GM23338 (cell line): ENCODE results near the gene PCDHB10. TPM values are rescaled to one million over a fixed set of nuclear protein-coding genes. Genes with fewer than 3 reads are reported as not detected.
"Not testable (repeated sequence)": the region's sequence is repeated elsewhere in the genome, so short reads cannot be mapped to it uniquely, and the experiment has no call there.

Experiments
- ATAC-seq: fragments of 200-7000 bp; cut with Tn5 transposase; 3 replicates; pipeline ENCODE4 v1.9.1; 2020
- DNase-seq: peaks from one replicate; pipeline ENCODE4 v3.0.0-alpha.2; 2015; ENCODE audit warnings: low spot score
- H2AFZ ChIP-seq: fragments of 200-600 bp; sonication (generic); 2 replicates; pipeline ENCODE4 v1.8.0; 2016; ENCODE audit warnings: antibody characterized with exemption, mild to moderate bottlenecking, moderate library complexity
- H3F3A ChIP-seq: fragments of 200-600 bp; sonication (generic); replicated peaks from 2 replicates; pipeline ENCODE4 v1.8.0; 2017; ENCODE audit warnings: antibody characterized with exemption, mixed run types, low read depth
- H3K27ac ChIP-seq: fragments of 200-600 bp; sonication (generic); 2 replicates; pipeline ENCODE4 v1.6.1; 2016; ENCODE audit warnings: low read depth
- H3K27me3 ChIP-seq: fragments of 200-600 bp; sonication (generic); 2 replicates; pipeline ENCODE4 v1.8.0; 2016; ENCODE audit warnings: mild to moderate bottlenecking, mixed run types, moderate library complexity; ENCODE audit not compliant: insufficient read depth
- H3K36me3 ChIP-seq: fragments of 200-600 bp; sonication (generic); 2 replicates; pipeline ENCODE4 v1.8.0; 2016; ENCODE audit warnings: mild to moderate bottlenecking; ENCODE audit not compliant: insufficient read depth
- H3K4me1 ChIP-seq: fragments of 200-600 bp; sonication (generic); 2 replicates; pipeline ENCODE4 v1.8.0; 2016; ENCODE audit warnings: mild to moderate bottlenecking, moderate library complexity; ENCODE audit not compliant: insufficient read depth
- H3K4me2 ChIP-seq: fragments of 200-600 bp; sonication (generic); 2 replicates; pipeline ENCODE4 v1.7.1; 2017; ENCODE audit warnings: mixed run types
- H3K4me3 ChIP-seq: fragments of 200-600 bp; sonication (generic); 2 replicates; pipeline ENCODE4 v1.6.1; 2016; ENCODE audit warnings: mixed run types
- H3K79me2 ChIP-seq: fragments of 200-600 bp; sonication (generic); replicated peaks from 2 replicates; pipeline ENCODE4 v1.8.0; 2017; ENCODE audit warnings: mild to moderate bottlenecking; ENCODE audit not compliant: insufficient read depth
- H3K9me2 ChIP-seq: fragments of 200-600 bp; sonication (generic); 2 replicates; pipeline ENCODE4 v1.8.0; 2017; ENCODE audit not compliant: insufficient read depth
- H4K20me1 ChIP-seq: fragments of 200-600 bp; sonication (generic); replicated peaks from 2 replicates; pipeline ENCODE4 v1.8.0; 2017; ENCODE audit warnings: mild to moderate bottlenecking; ENCODE audit not compliant: insufficient read depth
- H3K27ac Mint-ChIP-seq: 2 replicates; pipeline ENCODE4 v1.8.0; 2020; ENCODE audit warnings: inconsistent platforms, mild to moderate bottlenecking, moderate library complexity, mixed read lengths
- H3K27me3 Mint-ChIP-seq: 3 replicates; pipeline ENCODE4 v1.8.0; 2022; ENCODE audit warnings: low read depth, mild to moderate bottlenecking, moderate library complexity, mixed read lengths, inconsistent platforms; ENCODE audit not compliant: insufficient read depth, poor library complexity
- H3K36me3 Mint-ChIP-seq: 3 replicates; pipeline ENCODE4 v1.8.0; 2021; ENCODE audit warnings: low read depth, mild to moderate bottlenecking, inconsistent platforms, moderate library complexity, mixed read lengths
- H3K4me1 Mint-ChIP-seq: 3 replicates; pipeline ENCODE4 v1.8.0; 2020; ENCODE audit warnings: mild to moderate bottlenecking, inconsistent platforms, mixed read lengths
- H3K4me3 Mint-ChIP-seq: 3 replicates; pipeline ENCODE4 v1.8.0; 2021; ENCODE audit warnings: moderate library complexity, mild to moderate bottlenecking, inconsistent platforms, mixed read lengths
- H3K9me3 Mint-ChIP-seq: 3 replicates; pipeline ENCODE4 v1.8.0; 2020; ENCODE audit warnings: moderate library complexity, mild to moderate bottlenecking, inconsistent platforms, mixed read lengths
- CREB1 ChIP-seq: fragments of 250-450 bp; sonication (Bioruptor Pico); IDR thresholded peaks from 2 replicates; pipeline ENCODE4 v1.5.0; 2020; ENCODE audit warnings: low read depth, mild to moderate bottlenecking, moderate library complexity
- CTCF ChIP-seq, 2 experiments: fragments of 200-600 bp in 1 of 2; sonication (generic) in 1 of 2; conservative IDR thresholded peaks; 2 replicates each; pipeline versions ENCODE4 v1.5.1 to v1.6.1; 2016 to 2017; ENCODE audit warnings: antibody characterized with exemption in 2 of 2, low read depth in 2 of 2, mild to moderate bottlenecking in 2 of 2, moderate library complexity in 1 of 2
- polyA plus RNA-seq: library from polyadenylated mRNA; unstranded; fragments of >200 nt; fragmentation: Nextera tagmentation; extraction: Ambion mirVana; gene quantifications from 2 replicates; pipeline ENCODE4 v1.2.1, GENCODE V29; 2016
- total RNA-seq: library from RNA; depleted of rRNA; stranded (reverse); fragments of >200 nt; shearing (Covaris generic); gene quantifications from 2 replicates; pipeline ENCODE4 v1.2.3, GENCODE V29; 2014

Gene PCDHB10
- total and polyA plus RNA-seq, 2 experiments from 2014 or later = 1.6 to 2.7 TPM

- Histone ChIP-seq H3K4me1 (no peaks in the 10 kb centered on the region), H4K20me1 (no peaks in the 10 kb centered on the region), H3K27ac (no peak within 1 kb of the TSS), H3F3A (no peaks in the 10 kb centered on the region), H3K36me3 (no peaks in the 10 kb centered on the region), H2AFZ (0 out of 2 replicates have a peak within 1 kb of the TSS, but pooled peaks have one; percentile 40), H3K27me3 (no peaks in the 10 kb centered on the region), H3K9me2 (no peaks in the 10 kb centered on the region), H3K4me3 (no peak within 1 kb of the TSS), H3K79me2 (no peaks in the 10 kb centered on the region), H3K4me2 (no peak within 1 kb of the TSS)
- Mint-ChIP-seq H3K4me1 (peaks cover 12% of the 10 kb centered on the region), H3K4me3 (peak within 1 kb of the TSS; percentile 36), H3K9me3 (peaks cover 34% of the 10 kb centered on the region), H3K27ac (no peak within 1 kb of the TSS), H3K27me3 (no peaks in the 10 kb centered on the region), H3K36me3 (peaks cover 25% of the 10 kb centered on the region)
- no peak for TF ChIP-seq CREB1 (CRISPR knock-in tag)
- peak; percentile 85 to 99 for TF ChIP-seq CTCF (conservative IDR thresholded peaks at IDR 0.05; ENCODE audit: low read depth in 2 of 2)
- peak; percentile 86 for DNase-seq
- ATAC-seq = peak; percentile 77
Measured at GRCh38 chr5:141186897-141187512, 5.1 kb upstream of the PCDHB10 start, which contains the start of gene PCDHB9. TSS of gene PCDHB9 (plus strand) at chr5:141187161. CDS start at chr5:141187319, 158 bp downstream.

GRCh38 chr5:141188682-141189081 is 3.5 kb upstream of the PCDHB10 start:
- H3K36me3 Mint-ChIP-seq = peaks cover 20% of the 10 kb centered on the region
- H3K79me2 ChIP-seq, H2AFZ ChIP-seq, H3K4me3 Mint-ChIP-seq, H3K27me3 ChIP-seq, H3K9me2 ChIP-seq, H4K20me1 ChIP-seq, H3K4me3 ChIP-seq, H3K36me3 ChIP-seq, DNase-seq, H3K27me3 Mint-ChIP-seq, H3K4me2 ChIP-seq, H3K27ac Mint-ChIP-seq, H3K27ac ChIP-seq, H3K4me1 Mint-ChIP-seq, H3K4me1 ChIP-seq, ATAC-seq, H3F3A ChIP-seq: not testable (repeated sequence)
- peaks cover 30% of the 10 kb centered on the region for H3K9me3 Mint-ChIP-seq

GRCh38 chr5:141189131-141189530 is 3.0 kb upstream of the PCDHB10 start:
- H3K27me3 ChIP-seq, H4K20me1 ChIP-seq, H3K4me1 ChIP-seq, H3K4me3 Mint-ChIP-seq, H3K79me2 ChIP-seq, H3K27ac Mint-ChIP-seq, H3K9me2 ChIP-seq, H3K4me3 ChIP-seq, H3K27me3 Mint-ChIP-seq, H3F3A ChIP-seq, H3K4me1 Mint-ChIP-seq, H2AFZ ChIP-seq, DNase-seq, ATAC-seq, H3K27ac ChIP-seq, H3K4me2 ChIP-seq, H3K36me3 ChIP-seq: not testable (repeated sequence)
- peaks cover 30% of the 10 kb centered on the region for H3K9me3 Mint-ChIP-seq
- H3K36me3 Mint-ChIP-seq = peaks cover 20% of the 10 kb centered on the region

- H3K27ac Mint-ChIP-seq, H3K4me2 ChIP-seq, H2AFZ ChIP-seq, H3K4me3 Mint-ChIP-seq, H3K27me3 Mint-ChIP-seq, H3K27me3 ChIP-seq, H3K79me2 ChIP-seq, ATAC-seq, DNase-seq, H3K4me3 ChIP-seq, H3K27ac ChIP-seq, H4K20me1 ChIP-seq, H3K4me1 Mint-ChIP-seq, H3K36me3 ChIP-seq, H3F3A ChIP-seq, H3K9me2 ChIP-seq, H3K4me1 ChIP-seq: not testable (repeated sequence)
- Mint-ChIP-seq H3K36me3 (peaks cover 16% of the 10 kb centered on the region), H3K9me3 (peaks cover 28% of the 10 kb centered on the region)
Measured at GRCh38 chr5:141194332-141194731, 2.2 kb downstream of the PCDHB10 start.
